ENCODE data around the gene EPHB1.

The EPHB1 gene

DNA sequence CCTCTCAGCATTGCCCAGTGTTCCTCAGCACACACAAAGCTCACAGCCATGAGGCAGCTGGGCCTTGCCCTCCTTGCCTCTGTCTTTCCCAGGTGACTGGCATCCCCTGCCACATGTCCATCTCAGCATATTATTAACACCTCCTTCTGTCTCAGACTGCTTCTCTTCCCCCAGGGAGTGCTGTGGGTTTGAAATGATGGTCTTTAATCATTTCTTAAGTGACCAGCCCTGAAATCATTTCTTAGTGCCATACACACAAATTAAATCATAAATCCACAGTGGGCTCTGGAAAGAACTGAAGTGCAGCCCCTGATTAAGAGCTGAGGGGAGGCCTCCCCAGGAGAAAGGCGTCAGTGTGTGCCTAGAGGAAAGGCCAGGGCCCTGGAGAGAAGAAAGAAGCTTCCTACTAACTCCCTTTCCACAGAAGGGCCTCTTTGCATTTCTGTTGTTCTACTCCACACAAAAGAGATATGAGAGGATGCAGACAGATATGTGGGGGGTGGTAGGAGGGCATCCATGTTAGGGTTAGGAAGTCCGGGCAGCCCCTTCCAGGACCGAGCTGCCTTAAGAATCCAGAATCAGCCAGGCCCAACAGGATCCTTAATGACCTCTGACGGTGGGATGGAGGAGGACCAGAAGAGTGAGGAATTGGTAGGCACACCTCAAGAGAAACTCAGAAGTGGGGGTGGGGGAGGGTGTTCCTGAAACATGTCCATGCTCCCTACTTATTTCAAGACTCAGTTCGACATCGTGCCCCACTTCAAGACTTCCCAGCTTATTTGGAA, 290.8 kb downstream of the EPHB1 start:
- Histone ChIP-seq H4K8ac (ENCODE audit: low read depth, low read length) (no peak overlapping the region), H3K18ac (ENCODE audit: low read length) (no peak overlapping the region), H2BK15ac (replicated peaks; ENCODE audit: low read depth) (no peak overlapping the region), H3K79me1 (ENCODE audit: low read length) (no peaks in the 10 kb centered on the region), H3K56ac (ENCODE audit: low read length) (no peak overlapping the region), H3K27ac (ENCODE audit: low read depth, low read length) (no peak overlapping the region), H2BK5ac (ENCODE audit: low read length) (no peak overlapping the region), H3K4me2 (ENCODE audit: low read length) (no peak overlapping the region), H3K27me3 (ENCODE audit: insufficient read depth, low read length, poor library complexity) (no peaks in the 10 kb centered on the region), H3K4me1 (ENCODE audit: control insufficient read depth, low read depth, low read length) (no peaks in the 10 kb centered on the region), H3K4me3 (ENCODE audit: low read length) (no peak overlapping the region), H2AK5ac (ENCODE audit: low read length) (no peak overlapping the region), H2BK120ac (ENCODE audit: low read depth, low read length) (no peak overlapping the region), H3K79me2 (ENCODE audit: control insufficient read depth, insufficient read depth, low read length) (no peaks in the 10 kb centered on the region), H3K23ac (ENCODE audit: low read length) (no peak overlapping the region), H3K36me3 (ENCODE audit: control insufficient read depth, insufficient read depth, low read length) (no peaks in the 10 kb centered on the region), H3K9ac (ENCODE audit: low read length) (no peak overlapping the region), H3K4ac (ENCODE audit: low read depth, low read length) (no peak overlapping the region), H4K5ac (ENCODE audit: low read length) (no peak overlapping the region)
- WGBS (ENCODE audit: extremely low coverage, insufficient coverage, low lambda C conversion rate), result no CpG with 5 or more reads among the region's 6 CpGs
- no peak for DNase-seq

DNA sequence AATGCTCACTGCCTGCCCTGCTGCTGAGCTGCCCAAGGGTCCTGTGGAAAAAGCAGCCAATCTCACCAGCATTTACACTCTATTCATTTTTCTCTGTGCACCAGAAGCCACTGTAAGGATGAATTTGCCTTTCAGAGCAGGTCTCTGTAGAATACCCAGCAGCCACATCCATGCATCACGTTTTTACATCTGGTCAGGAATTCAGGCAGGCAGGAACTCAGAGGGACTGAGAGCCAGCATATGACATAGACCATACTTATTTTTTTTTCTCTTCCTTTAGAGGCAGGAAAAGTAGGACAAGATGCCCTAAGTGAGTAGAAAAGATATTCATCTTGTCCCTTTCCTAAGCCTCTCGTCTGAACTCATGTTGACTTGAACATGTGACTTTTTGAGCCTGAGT, 292.7 kb downstream of the EPHB1 start:
- H3K56ac ChIP-seq (ENCODE audit: low read length), result no peak overlapping the region
- H3K27ac ChIP-seq (ENCODE audit: low read depth, low read length), result no peak overlapping the region
- H3K4me3 ChIP-seq (ENCODE audit: low read length), result no peak overlapping the region
- H3K79me2 ChIP-seq (ENCODE audit: control insufficient read depth, insufficient read depth, low read length), result no peaks in the 10 kb centered on the region
- H2BK15ac ChIP-seq (replicated peaks; ENCODE audit: low read depth), result no peak overlapping the region
- H3K36me3 ChIP-seq (ENCODE audit: control insufficient read depth, insufficient read depth, low read length), result no peaks in the 10 kb centered on the region
- H2BK5ac ChIP-seq (ENCODE audit: low read length), result no peak overlapping the region
- no peak overlapping the region for H3K4ac ChIP-seq (ENCODE audit: low read depth, low read length)
- no peak overlapping the region for H3K18ac ChIP-seq (ENCODE audit: low read length)
- no peak overlapping the region for H2BK120ac ChIP-seq (ENCODE audit: low read depth, low read length)
- H3K27me3 ChIP-seq (ENCODE audit: insufficient read depth, low read length, poor library complexity), result no peaks in the 10 kb centered on the region
- no peak overlapping the region for H3K4me2 ChIP-seq (ENCODE audit: low read length)
- H3K4me1 ChIP-seq (ENCODE audit: control insufficient read depth, low read depth, low read length), result no peaks in the 10 kb centered on the region
- DNase-seq, result no peak
- WGBS (ENCODE audit: extremely low coverage, insufficient coverage, low lambda C conversion rate), result no CpG with 5 or more reads among the region's 2 CpGs
- H3K9ac ChIP-seq (ENCODE audit: low read length), result no peak overlapping the region
- H4K8ac ChIP-seq (ENCODE audit: low read depth, low read length), result no peak overlapping the region
- no peak overlapping the region for H3K23ac ChIP-seq (ENCODE audit: low read length)
- H2AK5ac ChIP-seq (ENCODE audit: low read length), result no peak overlapping the region
- H3K79me1 ChIP-seq (ENCODE audit: low read length), result no peaks in the 10 kb centered on the region
- no peak overlapping the region for H4K5ac ChIP-seq (ENCODE audit: low read length)

DNA sequence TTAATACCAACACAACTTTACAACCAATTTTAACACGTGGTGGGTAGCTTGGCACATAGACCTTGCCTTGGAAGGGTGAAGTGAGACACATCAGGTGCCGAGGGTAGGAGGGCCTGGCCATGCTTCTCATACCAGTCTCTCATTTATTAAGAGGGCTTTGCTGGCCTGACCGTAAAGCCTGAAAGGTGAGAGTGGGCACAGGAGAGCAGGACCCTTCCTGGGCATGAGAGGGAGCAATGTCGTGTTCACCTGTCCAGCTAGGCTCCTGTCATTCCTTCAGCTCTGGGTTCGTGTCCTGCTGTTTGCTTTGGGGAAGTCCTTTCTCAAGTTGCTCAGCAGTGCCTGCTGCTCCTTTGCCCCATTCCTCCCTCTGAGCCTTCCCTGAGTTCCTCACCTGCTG, 294.4 kb downstream of the EPHB1 start:
- Histone ChIP-seq H2BK15ac (replicated peaks; ENCODE audit: low read depth) (no peak overlapping the region), H4K8ac (ENCODE audit: low read depth, low read length) (no peak overlapping the region), H3K79me1 (ENCODE audit: low read length) (no peaks in the 10 kb centered on the region), H2BK120ac (ENCODE audit: low read depth, low read length) (no peak overlapping the region), H4K5ac (ENCODE audit: low read length) (no peak overlapping the region), H2BK5ac (ENCODE audit: low read length) (no peak overlapping the region), H3K9ac (ENCODE audit: low read length) (no peak overlapping the region), H3K27me3 (ENCODE audit: insufficient read depth, low read length, poor library complexity) (no peaks in the 10 kb centered on the region), H3K23ac (ENCODE audit: low read length) (no peak overlapping the region), H3K36me3 (ENCODE audit: control insufficient read depth, insufficient read depth, low read length) (no peaks in the 10 kb centered on the region), H2AK5ac (ENCODE audit: low read length) (no peak overlapping the region), H3K4me1 (ENCODE audit: control insufficient read depth, low read depth, low read length) (no peaks in the 10 kb centered on the region), H3K4me2 (ENCODE audit: low read length) (no peak overlapping the region), H3K4me3 (ENCODE audit: low read length) (no peak overlapping the region), H3K4ac (ENCODE audit: low read depth, low read length) (no peak overlapping the region), H3K27ac (ENCODE audit: low read depth, low read length) (no peak overlapping the region), H3K79me2 (ENCODE audit: control insufficient read depth, insufficient read depth, low read length) (no peaks in the 10 kb centered on the region), H3K18ac (ENCODE audit: low read length) (no peak overlapping the region), H3K56ac (ENCODE audit: low read length) (no peak overlapping the region)
- no CpG with 5 or more reads among the region's 5 CpGs for WGBS (ENCODE audit: extremely low coverage, insufficient coverage, low lambda C conversion rate)
- no peak for DNase-seq

DNA sequence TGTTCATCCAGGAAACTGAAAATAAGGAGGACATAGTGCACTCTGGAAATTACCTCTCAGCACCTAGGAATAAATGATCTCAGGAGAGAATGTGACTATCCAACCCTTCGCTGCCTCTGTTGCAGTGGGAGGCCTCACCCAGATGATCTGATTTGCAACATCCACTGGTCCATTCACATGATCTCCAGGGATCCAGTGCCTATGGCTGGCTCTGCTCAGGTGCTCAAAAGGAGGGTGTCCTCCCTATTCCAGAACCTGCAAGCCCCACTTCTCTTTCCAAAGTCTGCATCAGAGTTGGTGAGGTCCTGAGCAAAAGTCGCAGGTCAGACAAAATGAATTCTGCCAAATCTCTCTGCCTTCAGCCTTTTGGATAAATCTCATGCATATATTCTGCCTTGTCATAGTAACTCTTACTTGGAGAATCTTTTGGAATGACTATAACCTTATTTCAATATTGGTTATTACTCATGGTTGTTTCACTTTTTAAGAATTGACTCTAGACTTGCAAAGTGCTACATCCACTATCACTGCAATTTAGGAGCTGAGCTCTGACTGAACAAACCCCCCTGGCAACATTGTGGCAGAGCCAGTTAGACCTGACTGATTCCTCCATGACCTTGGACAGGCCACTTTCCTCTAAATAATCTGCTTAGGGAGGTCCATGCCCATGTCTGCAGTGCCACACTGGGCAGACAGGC, 295.1 kb downstream of the EPHB1 start:
- H3K79me2 ChIP-seq (ENCODE audit: control insufficient read depth, insufficient read depth, low read length), result no peaks in the 10 kb centered on the region
- H3K36me3 ChIP-seq (ENCODE audit: control insufficient read depth, insufficient read depth, low read length), result no peaks in the 10 kb centered on the region
- no peak overlapping the region for H3K4ac ChIP-seq (ENCODE audit: low read depth, low read length)
- no peak overlapping the region for H2BK15ac ChIP-seq (replicated peaks; ENCODE audit: low read depth)
- H3K27ac ChIP-seq (ENCODE audit: low read depth, low read length), result no peak overlapping the region
- H3K23ac ChIP-seq (ENCODE audit: low read length), result no peak overlapping the region
- no peak overlapping the region for H3K9ac ChIP-seq (ENCODE audit: low read length)
- no peaks in the 10 kb centered on the region for H3K4me1 ChIP-seq (ENCODE audit: control insufficient read depth, low read depth, low read length)
- no peaks in the 10 kb centered on the region for H3K27me3 ChIP-seq (ENCODE audit: insufficient read depth, low read length, poor library complexity)
- H3K4me3 ChIP-seq (ENCODE audit: low read length), result no peak overlapping the region
- no peak overlapping the region for H3K4me2 ChIP-seq (ENCODE audit: low read length)
- no peak overlapping the region for H3K18ac ChIP-seq (ENCODE audit: low read length)
- no peak for DNase-seq
- no peak overlapping the region for H4K8ac ChIP-seq (ENCODE audit: low read depth, low read length)
- H4K5ac ChIP-seq (ENCODE audit: low read length), result no peak overlapping the region
- no peak overlapping the region for H2BK120ac ChIP-seq (ENCODE audit: low read depth, low read length)
- H3K56ac ChIP-seq (ENCODE audit: low read length), result no peak overlapping the region
- no CpG with 5 or more reads among the region's 2 CpGs for WGBS (ENCODE audit: extremely low coverage, insufficient coverage, low lambda C conversion rate)
- H2AK5ac ChIP-seq (ENCODE audit: low read length), result no peak overlapping the region
- no peaks in the 10 kb centered on the region for H3K79me1 ChIP-seq (ENCODE audit: low read length)
- H2BK5ac ChIP-seq (ENCODE audit: low read length), result no peak overlapping the region

DNA sequence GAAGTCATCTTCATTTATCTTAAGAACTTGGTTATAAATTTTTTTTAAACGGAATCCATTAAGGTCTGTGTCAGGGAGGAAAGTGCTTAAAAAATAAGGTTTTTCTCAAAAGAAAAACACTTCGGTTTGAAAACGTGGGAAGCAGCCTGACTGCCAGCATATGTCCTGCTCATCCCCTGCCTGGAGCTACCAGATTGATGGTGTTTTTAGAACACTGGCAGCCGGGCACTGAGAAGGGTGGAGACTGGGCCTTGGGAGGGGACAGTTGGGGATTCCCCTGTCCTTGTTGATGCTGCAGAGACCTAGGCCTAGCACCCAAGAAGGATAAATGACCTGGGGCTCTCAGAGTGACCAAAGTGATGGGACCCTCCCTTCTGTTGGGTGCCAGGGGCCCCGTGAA, 296.9 kb downstream of the EPHB1 start:
- Histone ChIP-seq H2BK120ac (ENCODE audit: low read depth, low read length) (no peak overlapping the region), H3K4me3 (ENCODE audit: low read length) (no peak overlapping the region), H3K9ac (ENCODE audit: low read length) (no peak overlapping the region), H3K23ac (ENCODE audit: low read length) (no peak overlapping the region), H2AK5ac (ENCODE audit: low read length) (no peak overlapping the region), H3K18ac (ENCODE audit: low read length) (no peak overlapping the region), H2BK15ac (replicated peaks; ENCODE audit: low read depth) (no peak overlapping the region), H2BK5ac (ENCODE audit: low read length) (no peak overlapping the region), H3K79me1 (ENCODE audit: low read length) (no peaks in the 10 kb centered on the region), H3K4ac (ENCODE audit: low read depth, low read length) (no peak overlapping the region), H3K4me1 (ENCODE audit: control insufficient read depth, low read depth, low read length) (no peaks in the 10 kb centered on the region), H4K8ac (ENCODE audit: low read depth, low read length) (no peak overlapping the region), H3K4me2 (ENCODE audit: low read length) (no peak overlapping the region), H3K36me3 (ENCODE audit: control insufficient read depth, insufficient read depth, low read length) (no peaks in the 10 kb centered on the region), H3K56ac (ENCODE audit: low read length) (no peak overlapping the region), H3K27me3 (ENCODE audit: insufficient read depth, low read length, poor library complexity) (no peaks in the 10 kb centered on the region), H4K5ac (ENCODE audit: low read length) (no peak overlapping the region), H3K79me2 (ENCODE audit: control insufficient read depth, insufficient read depth, low read length) (no peaks in the 10 kb centered on the region), H3K27ac (ENCODE audit: low read depth, low read length) (no peak overlapping the region)
- no peak for DNase-seq
- WGBS (ENCODE audit: extremely low coverage, insufficient coverage, low lambda C conversion rate), result no CpG with 5 or more reads among the region's 5 CpGs

All from mesendoderm (in vitro differentiated cells).